A549 (cell line): ENCODE measurements around the gene S100A7A. TPM values are rescaled to one million over a fixed set of nuclear protein-coding genes. Genes with fewer than 3 reads are reported as not detected.

Experiments used
- ATAC-seq, 2 experiments: fragments of 200-7000 bp in 1 of 2; fragments of >200 bp in 1 of 2; cut with Nextera tagmentation in 1 of 2; cut with Tn5 transposase in 1 of 2; 3 replicates each; pipeline versions ENCODE4 v1.8.0 to v1.9.1; 2018 to 2020; ENCODE audit warnings: mild to moderate bottlenecking in 1 of 2, moderate library complexity in 1 of 2
- CTCF ChIA-PET: fragments of 300-600 bp; sonication (Branson Sonifier 250); formaldehyde crosslinking; extraction: SDS; loops from one replicate; lab custom pipeline; 2021; ENCODE audit warnings: antibody characterized with exemption, inconsistent platforms; lab: Yijun Ruan, JAX
- POLR2A ChIA-PET: fragments of 350-600 bp; formaldehyde crosslinking; extraction: SDS; loops from one replicate; lab custom pipeline; 2021; ENCODE audit warnings: antibody characterized with exemption, inconsistent platforms; lab: Yijun Ruan, JAX
- DNase-seq, 2 experiments: peaks; one replicate each; pipeline versions ENCODE4 v3.0.0 to v3.0.0-alpha.2; 2011 to 2016; ENCODE audit warnings: low read depth in 1 of 2, low spot score in 1 of 2
- FAIRE-seq: peaks from 2 replicates; lab custom pipeline; 2011; peaks lifted over from hg19 to GRCh38; lab: Jason Lieb, UNC
- H3K27ac ChIP-seq, 2 experiments: fragments of >200 bp; sonication (Bioruptor Twin); formaldehyde crosslinking; 3 replicates each; pipeline ENCODE4 v1.5.1; 2016 to 2017
- H3K4me1 ChIP-seq: fragments of >200 bp; sonication (Bioruptor Twin); formaldehyde crosslinking; 3 replicates; pipeline ENCODE4 v1.6.1; 2016
- H3K4me2 ChIP-seq: fragments of >200 bp; sonication (Bioruptor Twin); formaldehyde crosslinking; 3 replicates; pipeline ENCODE4 v1.6.1; 2016
- H3K4me3 ChIP-seq: fragments of >200 bp; sonication (Bioruptor Twin); formaldehyde crosslinking; 3 replicates; pipeline ENCODE4 v1.5.1; 2016
- H3K9me3 ChIP-seq: fragments of >200 bp; sonication (Bioruptor Twin); formaldehyde crosslinking; 3 replicates; pipeline ENCODE4 v1.6.1; 2016
- BHLHE40 ChIP-seq: IDR thresholded peaks from 2 replicates; pipeline ENCODE4 v1.6.1; 2012; ENCODE audit warnings: low read depth, low read length, inconsistent platforms
- CBX8 ChIP-seq: fragments of 200-600 bp; sonication (generic); IDR thresholded peaks from 2 replicates; pipeline ENCODE4 v1.6.1; 2016
- CEBPB ChIP-seq, 2 experiments: fragments of >200 bp in 1 of 2; sonication (Bioruptor Twin) in 1 of 2; formaldehyde crosslinking in 1 of 2; IDR thresholded peaks; 2 replicates each; pipeline ENCODE4 v1.6.1; 2012 to 2016
- CHD2 ChIP-seq: fragments of 150-350 bp; IDR thresholded peaks from 2 replicates; pipeline ENCODE4 v1.6.1; 2014; ENCODE audit warnings: low read length; ENCODE audit not compliant: partially characterized antibody
- CHD4 ChIP-seq: fragments of 200-600 bp; sonication (generic); IDR thresholded peaks from 2 replicates; pipeline ENCODE4 v1.6.1; 2016; ENCODE audit warnings: antibody characterized with exemption, mild to moderate bottlenecking, borderline replicate concordance
- EHF ChIP-seq: fragments of 250-450 bp; sonication (Bioruptor Pico); IDR thresholded peaks from 2 replicates; pipeline ENCODE4 v1.5.0; 2020; ENCODE audit warnings: mild to moderate bottlenecking
- EHMT2 ChIP-seq: fragments of 200-600 bp; sonication (generic); IDR thresholded peaks from 2 replicates; pipeline ENCODE4 v1.6.1; 2016; ENCODE audit warnings: antibody characterized with exemption, low read depth, mild to moderate bottlenecking, moderate library complexity
- EP300 ChIP-seq, 2 experiments: fragments of >200 bp; sonication (Bioruptor Twin); formaldehyde crosslinking; IDR thresholded peaks; 2 replicates in 1 of 2; 3 replicates in 1 of 2; pipeline ENCODE4 v1.6.1; 2016 to 2017
- ESRRA ChIP-seq: fragments of 150-350 bp; IDR thresholded peaks from 2 replicates; pipeline ENCODE4 v1.6.1; 2014; ENCODE audit warnings: mild to moderate bottlenecking, low read length, borderline replicate concordance
- FOSB ChIP-seq: fragments of 250-450 bp; sonication (Bioruptor Pico); IDR thresholded peaks from 2 replicates; pipeline ENCODE4 v1.5.0; 2020; ENCODE audit warnings: mild to moderate bottlenecking, moderate library complexity
- FOSL2 ChIP-seq, 2 experiments: fragments of 450-650 bp in 1 of 2; fragments of >200 bp in 1 of 2; sonication (Bioruptor Twin) in 1 of 2; formaldehyde crosslinking; IDR thresholded peaks; 2 replicates each; pipeline versions ENCODE4 v1.5.0 to v1.6.1; 2016 to 2020; ENCODE audit warnings: mild to moderate bottlenecking in 1 of 2, moderate library complexity in 1 of 2
- JUN ChIP-seq, 2 experiments: fragments of >200 bp; sonication (Bioruptor Twin); formaldehyde crosslinking; IDR thresholded peaks; 2 replicates in 1 of 2; 3 replicates in 1 of 2; pipeline ENCODE4 v1.6.1; 2016 to 2017
- JUNB ChIP-seq: fragments of >200 bp; sonication (Bioruptor Twin); formaldehyde crosslinking; IDR thresholded peaks from 2 replicates; pipeline ENCODE4 v1.6.1; 2016
- KDM1A ChIP-seq: fragments of 200-600 bp; sonication (generic); IDR thresholded peaks from 2 replicates; pipeline ENCODE4 v1.6.1; 2016; ENCODE audit warnings: low read depth, mild to moderate bottlenecking
- NPAS2 ChIP-seq: fragments of 250-450 bp; sonication (Bioruptor Pico); IDR thresholded peaks from 2 replicates; pipeline ENCODE4 v1.8.0; 2022; ENCODE audit warnings: mild to moderate bottlenecking, moderate library complexity, borderline replicate concordance
- PHF8 ChIP-seq: fragments of 200-600 bp; sonication (generic); IDR thresholded peaks from 2 replicates; pipeline ENCODE4 v1.6.1; 2016; ENCODE audit warnings: low read depth, mild to moderate bottlenecking, antibody characterized with exemption, moderate library complexity, borderline replicate concordance
- RARB ChIP-seq: fragments of 250-450 bp; sonication (Bioruptor Pico); IDR thresholded peaks from 2 replicates; pipeline ENCODE4 v1.8.0; 2021; ENCODE audit warnings: mild to moderate bottlenecking, moderate library complexity
- RNF2 ChIP-seq: fragments of 200-600 bp; sonication (generic); IDR thresholded peaks from 2 replicates; pipeline ENCODE4 v1.6.1; 2016; ENCODE audit warnings: low read depth, mild to moderate bottlenecking, antibody characterized with exemption, moderate library complexity, borderline replicate concordance
- SREBF2 ChIP-seq: fragments of 450-650 bp; IDR thresholded peaks from 2 replicates; pipeline ENCODE4 v1.6.1; 2014; ENCODE audit warnings: mild to moderate bottlenecking, moderate library complexity
- TFCP2L1 ChIP-seq: fragments of 250-450 bp; sonication (Bioruptor Pico); IDR thresholded peaks from 2 replicates; pipeline ENCODE4 v1.5.0; 2021; ENCODE audit warnings: mild to moderate bottlenecking
- TP53 ChIP-seq: fragments of 250-450 bp; sonication (Bioruptor Pico); IDR thresholded peaks from 2 replicates; pipeline ENCODE4 v1.5.0; 2021; ENCODE audit warnings: mild to moderate bottlenecking, moderate library complexity
- ZNF302 ChIP-seq: fragments of 250-450 bp; sonication (Bioruptor Pico); IDR thresholded peaks from 2 replicates; pipeline ENCODE4 v1.9.0; 2021; ENCODE audit warnings: inconsistent platforms, mild to moderate bottlenecking, moderate library complexity
- ZSCAN20 ChIP-seq: fragments of 250-450 bp; sonication (Bioruptor Pico); IDR thresholded peaks from 2 replicates; pipeline ENCODE4 v1.8.0; 2022; ENCODE audit warnings: mild to moderate bottlenecking, moderate library complexity
- WGBS: methylation state at CpG from one replicate; pipeline ENCODE4 v1.1.6; 2017; ENCODE audit errors: missing lambda C conversion rate; 5-methylcytosine and 5-hydroxymethylcytosine counted together
- polyA plus RNA-seq, 4 experiments: library from polyadenylated mRNA; depleted of rRNA in 3 of 4; stranded (reverse); fragments of >200 nt; fragmentation: RNase III in 1 of 4; extraction: RNeasy Plus Mini Kit Qiagen cat#74134 plus additional on column Dnase treatment in 1 of 4; gene quantifications; 2 replicates in 3 of 4; 3 replicates in 1 of 4; pipeline ENCODE4 v1.2.3, GENCODE V29; 2011 to 2017
- TF ChIP-seq, protein P1 (sequence below): fragments of 150-350 bp; IDR thresholded peaks from 2 replicates; pipeline ENCODE4 v1.6.1; 2014; ENCODE audit warnings: low read depth, mild to moderate bottlenecking, low read length
- TF ChIP-seq, protein P2 (sequence below): fragments of 200-600 bp; sonication (generic); IDR thresholded peaks from 2 replicates; pipeline ENCODE4 v1.6.1; 2016; ENCODE audit warnings: antibody characterized with exemption, mild to moderate bottlenecking, moderate library complexity
- TF ChIP-seq, protein P3 (sequence below): fragments of >200 bp; sonication (Bioruptor Twin); formaldehyde crosslinking; IDR thresholded peaks from 3 replicates; pipeline ENCODE4 v1.6.1; 2016
- TF ChIP-seq, protein P4 (sequence below): IDR thresholded peaks from 2 replicates; pipeline ENCODE4 v1.6.1; 2012

Gene S100A7A
- polyA plus RNA-seq, 2 of the 4 experiments (the other 2 are of a cell fraction) = not detected

DNA sequence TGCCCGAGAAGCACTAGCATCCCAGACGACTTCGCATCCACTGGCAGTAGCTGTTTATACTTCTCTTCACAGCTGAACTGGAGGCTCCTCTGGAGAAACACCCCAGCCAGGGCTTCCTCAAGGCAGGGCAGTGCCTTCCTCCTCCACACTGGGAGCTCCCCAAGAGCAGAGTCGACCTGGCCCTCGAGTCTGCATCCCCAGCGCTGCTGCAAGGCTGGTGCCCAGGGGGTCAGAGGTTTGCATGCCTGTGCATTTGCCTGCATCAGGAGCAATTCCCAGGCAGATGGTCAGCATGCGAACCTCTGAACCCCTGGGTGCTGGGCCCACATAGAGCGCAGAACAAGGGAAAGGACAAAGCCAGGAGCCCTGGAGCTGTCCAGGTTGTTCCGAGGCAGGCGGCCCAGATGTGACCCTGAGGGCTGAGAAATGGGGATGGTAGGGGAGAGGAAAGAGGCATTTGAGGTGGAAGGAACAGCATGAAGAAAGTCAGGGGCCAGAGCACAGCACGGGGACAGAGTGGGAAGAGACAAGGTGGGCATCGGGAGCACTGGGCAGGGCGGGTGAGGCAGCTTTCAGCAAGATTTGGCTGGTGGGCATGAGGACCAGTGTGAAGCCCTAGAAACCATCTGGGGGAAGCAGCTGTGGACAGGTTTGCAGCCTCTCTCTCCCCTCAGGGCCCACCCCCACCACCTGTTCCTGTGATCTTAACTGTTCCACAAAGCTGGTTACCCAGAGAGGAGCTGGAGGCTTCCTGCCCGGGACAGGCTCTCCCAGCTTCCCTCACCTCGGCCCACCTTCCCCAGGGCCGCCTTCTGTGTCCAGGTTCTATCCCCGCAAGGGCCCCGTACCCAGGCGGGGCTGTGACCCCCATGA lies 19.0 kb upstream of the S100A7A start:
- Histone ChIP-seq H3K9me3 (no peaks in the 10 kb centered on the region), H3K4me1 (no peaks in the 10 kb centered on the region), H3K4me2 (no peak overlapping the region), H3K4me3 (no peak overlapping the region), H3K27ac (no peak overlapping the region)
- FAIRE-seq = no peak
- TF ChIP-seq FOSB (CRISPR knock-in tag) = no peak
- TF ChIP-seq, protein P1, sequence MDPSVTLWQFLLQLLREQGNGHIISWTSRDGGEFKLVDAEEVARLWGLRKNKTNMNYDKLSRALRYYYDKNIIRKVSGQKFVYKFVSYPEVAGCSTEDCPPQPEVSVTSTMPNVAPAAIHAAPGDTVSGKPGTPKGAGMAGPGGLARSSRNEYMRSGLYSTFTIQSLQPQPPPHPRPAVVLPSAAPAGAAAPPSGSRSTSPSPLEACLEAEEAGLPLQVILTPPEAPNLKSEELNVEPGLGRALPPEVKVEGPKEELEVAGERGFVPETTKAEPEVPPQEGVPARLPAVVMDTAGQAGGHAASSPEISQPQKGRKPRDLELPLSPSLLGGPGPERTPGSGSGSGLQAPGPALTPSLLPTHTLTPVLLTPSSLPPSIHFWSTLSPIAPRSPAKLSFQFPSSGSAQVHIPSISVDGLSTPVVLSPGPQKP = no peak
- no peak for TF ChIP-seq ESRRA
- TF ChIP-seq EP300 (IDR thresholded peaks at IDR 0.05) = no peak
- TF ChIP-seq CEBPB (IDR thresholded peaks at IDR 0.05) = no peak
- TF ChIP-seq, protein P2, sequence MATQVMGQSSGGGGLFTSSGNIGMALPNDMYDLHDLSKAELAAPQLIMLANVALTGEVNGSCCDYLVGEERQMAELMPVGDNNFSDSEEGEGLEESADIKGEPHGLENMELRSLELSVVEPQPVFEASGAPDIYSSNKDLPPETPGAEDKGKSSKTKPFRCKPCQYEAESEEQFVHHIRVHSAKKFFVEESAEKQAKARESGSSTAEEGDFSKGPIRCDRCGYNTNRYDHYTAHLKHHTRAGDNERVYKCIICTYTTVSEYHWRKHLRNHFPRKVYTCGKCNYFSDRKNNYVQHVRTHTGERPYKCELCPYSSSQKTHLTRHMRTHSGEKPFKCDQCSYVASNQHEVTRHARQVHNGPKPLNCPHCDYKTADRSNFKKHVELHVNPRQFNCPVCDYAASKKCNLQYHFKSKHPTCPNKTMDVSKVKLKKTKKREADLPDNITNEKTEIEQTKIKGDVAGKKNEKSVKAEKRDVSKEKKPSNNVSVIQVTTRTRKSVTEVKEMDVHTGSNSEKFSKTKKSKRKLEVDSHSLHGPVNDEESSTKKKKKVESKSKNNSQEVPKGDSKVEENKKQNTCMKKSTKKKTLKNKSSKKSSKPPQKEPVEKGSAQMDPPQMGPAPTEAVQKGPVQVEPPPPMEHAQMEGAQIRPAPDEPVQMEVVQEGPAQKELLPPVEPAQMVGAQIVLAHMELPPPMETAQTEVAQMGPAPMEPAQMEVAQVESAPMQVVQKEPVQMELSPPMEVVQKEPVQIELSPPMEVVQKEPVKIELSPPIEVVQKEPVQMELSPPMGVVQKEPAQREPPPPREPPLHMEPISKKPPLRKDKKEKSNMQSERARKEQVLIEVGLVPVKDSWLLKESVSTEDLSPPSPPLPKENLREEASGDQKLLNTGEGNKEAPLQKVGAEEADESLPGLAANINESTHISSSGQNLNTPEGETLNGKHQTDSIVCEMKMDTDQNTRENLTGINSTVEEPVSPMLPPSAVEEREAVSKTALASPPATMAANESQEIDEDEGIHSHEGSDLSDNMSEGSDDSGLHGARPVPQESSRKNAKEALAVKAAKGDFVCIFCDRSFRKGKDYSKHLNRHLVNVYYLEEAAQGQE = no peak
- no peak for TF ChIP-seq ZSCAN20 (CRISPR knock-in tag)
- TF ChIP-seq RARB (CRISPR knock-in tag) = no peak
- no peak for TF ChIP-seq BHLHE40
- no peak for TF ChIP-seq SREBF2
- TF ChIP-seq FOSL2 (IDR thresholded peaks at IDR 0.05) = no peak
- no peak for TF ChIP-seq FOSL2 (CRISPR knock-in tag; IDR thresholded peaks at IDR 0.05)
- TF ChIP-seq, protein P3, sequence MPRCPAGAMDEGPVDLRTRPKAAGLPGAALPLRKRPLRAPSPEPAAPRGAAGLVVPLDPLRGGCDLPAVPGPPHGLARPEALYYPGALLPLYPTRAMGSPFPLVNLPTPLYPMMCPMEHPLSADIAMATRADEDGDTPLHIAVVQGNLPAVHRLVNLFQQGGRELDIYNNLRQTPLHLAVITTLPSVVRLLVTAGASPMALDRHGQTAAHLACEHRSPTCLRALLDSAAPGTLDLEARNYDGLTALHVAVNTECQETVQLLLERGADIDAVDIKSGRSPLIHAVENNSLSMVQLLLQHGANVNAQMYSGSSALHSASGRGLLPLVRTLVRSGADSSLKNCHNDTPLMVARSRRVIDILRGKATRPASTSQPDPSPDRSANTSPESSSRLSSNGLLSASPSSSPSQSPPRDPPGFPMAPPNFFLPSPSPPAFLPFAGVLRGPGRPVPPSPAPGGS = no peak
- no peak for TF ChIP-seq PHF8
- TF ChIP-seq NPAS2 (CRISPR knock-in tag) = no peak
- ATAC-seq = no peak
- ChIA-PET CTCF (interaction anchor here (0.6 to 3.9 kb wide), 4 partner anchors 25 to 102 kb away, joined by 3 to 26 read pairs (median 3); no protein-coding TSS in a partner anchor), POLR2A (no interaction called here)
- DNase-seq = no peak
- WGBS = 30% methylated on average over 18 of the region's 19 CpGs

DNA sequence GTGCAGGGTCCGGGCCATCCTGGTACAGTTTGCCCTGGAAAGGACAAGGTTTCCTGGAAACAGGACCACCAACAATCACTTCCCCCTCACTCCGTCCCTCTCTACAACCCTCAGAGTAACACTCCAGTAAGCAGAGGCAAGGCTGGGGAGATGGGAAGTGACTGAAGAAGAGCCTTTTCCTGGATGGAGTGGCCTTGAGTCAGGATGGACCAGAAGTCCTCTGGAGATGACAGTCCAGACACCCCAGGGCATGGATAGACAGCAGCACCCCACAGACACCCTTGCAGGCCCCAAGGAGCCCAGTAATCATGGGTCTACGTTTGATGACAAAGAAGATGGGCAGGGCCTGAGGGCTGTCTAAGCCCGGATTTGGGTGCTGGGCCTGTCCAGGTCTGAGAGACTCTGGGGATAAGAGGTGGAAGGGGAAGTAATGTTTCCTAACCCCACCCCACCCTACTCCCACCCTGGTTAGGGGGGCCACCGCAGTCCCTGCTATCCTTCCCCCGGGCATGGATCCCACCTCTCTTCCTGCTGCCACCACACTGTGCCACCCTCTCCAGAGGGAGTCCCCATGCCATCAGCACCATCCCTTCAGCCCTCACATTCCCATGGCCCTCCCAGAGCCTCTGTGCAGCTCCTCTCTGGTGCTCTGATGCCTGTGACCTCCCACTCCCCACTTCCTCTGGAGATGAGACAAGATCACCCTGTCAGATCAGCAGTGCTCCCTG lies 18.2 kb upstream of the S100A7A start:
- H3K27ac ChIP-seq = no peak overlapping the region
- POLR2A ChIA-PET = no interaction called here
- TF ChIP-seq JUNB = no peak
- TF ChIP-seq CHD2 = no peak
- no peak for TF ChIP-seq CHD4
- no peak for TF ChIP-seq CEBPB (IDR thresholded peaks at IDR 0.05)
- no peak for TF ChIP-seq TP53
- TF ChIP-seq, protein P4, sequence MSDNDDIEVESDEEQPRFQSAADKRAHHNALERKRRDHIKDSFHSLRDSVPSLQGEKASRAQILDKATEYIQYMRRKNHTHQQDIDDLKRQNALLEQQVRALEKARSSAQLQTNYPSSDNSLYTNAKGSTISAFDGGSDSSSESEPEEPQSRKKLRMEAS = no peak
- no peak for TF ChIP-seq PHF8
- no peak for TF ChIP-seq ZNF302 (CRISPR knock-in tag)
- TF ChIP-seq CBX8 = no peak
- TF ChIP-seq JUN (IDR thresholded peaks at IDR 0.05) = no peak
- no peak for TF ChIP-seq KDM1A
- TF ChIP-seq TFCP2L1 (CRISPR knock-in tag) = no peak
- TF ChIP-seq RNF2 = no peak
- TF ChIP-seq EHMT2 = no peak
- TF ChIP-seq EHF (CRISPR knock-in tag) = no peak
- 15% methylated on average over 5 of the region's 6 CpGs for WGBS
- no peaks in the 10 kb centered on the region for H3K9me3 ChIP-seq
- no peak for DNase-seq
- H3K4me1 ChIP-seq = no peaks in the 10 kb centered on the region
- H3K4me3 ChIP-seq = no peak overlapping the region
- CTCF ChIA-PET = interaction anchor here (0.6 to 3.9 kb wide), 4 partner anchors 37 to 101 kb away, joined by 3 to 26 read pairs (median 13); no protein-coding TSS in a partner anchor
- FAIRE-seq = no peak
- ATAC-seq = no peak
- H3K4me2 ChIP-seq = no peak overlapping the region
